Fibroblast of pulmonary artery (primary cell): ENCODE measurements around the gene FOXB2.
"Not testable (repeated sequence)": the region's sequence is repeated elsewhere in the genome, so short reads cannot be mapped to it uniquely, and the experiment has no call there.

Experiments used
- DNase-seq: peaks from one replicate; pipeline ENCODE4 v3.0.0-alpha.2; 2010; ENCODE audit warnings: low read depth
- H3K4me3 ChIP-seq: replicated peaks from 2 replicates; pipeline ENCODE4 v1.5.1; 2011; ENCODE audit warnings: low read depth, mild to moderate bottlenecking, control low read depth, low read length, moderate library complexity
- TF ChIP-seq, protein P1 (sequence below): IDR thresholded peaks from 2 replicates; pipeline ENCODE4 v1.5.1; 2011; ENCODE audit warnings: mild to moderate bottlenecking, control low read depth, low read length, inconsistent platforms; ENCODE audit errors: missing control alignments

The FOXB2 gene

DNA sequence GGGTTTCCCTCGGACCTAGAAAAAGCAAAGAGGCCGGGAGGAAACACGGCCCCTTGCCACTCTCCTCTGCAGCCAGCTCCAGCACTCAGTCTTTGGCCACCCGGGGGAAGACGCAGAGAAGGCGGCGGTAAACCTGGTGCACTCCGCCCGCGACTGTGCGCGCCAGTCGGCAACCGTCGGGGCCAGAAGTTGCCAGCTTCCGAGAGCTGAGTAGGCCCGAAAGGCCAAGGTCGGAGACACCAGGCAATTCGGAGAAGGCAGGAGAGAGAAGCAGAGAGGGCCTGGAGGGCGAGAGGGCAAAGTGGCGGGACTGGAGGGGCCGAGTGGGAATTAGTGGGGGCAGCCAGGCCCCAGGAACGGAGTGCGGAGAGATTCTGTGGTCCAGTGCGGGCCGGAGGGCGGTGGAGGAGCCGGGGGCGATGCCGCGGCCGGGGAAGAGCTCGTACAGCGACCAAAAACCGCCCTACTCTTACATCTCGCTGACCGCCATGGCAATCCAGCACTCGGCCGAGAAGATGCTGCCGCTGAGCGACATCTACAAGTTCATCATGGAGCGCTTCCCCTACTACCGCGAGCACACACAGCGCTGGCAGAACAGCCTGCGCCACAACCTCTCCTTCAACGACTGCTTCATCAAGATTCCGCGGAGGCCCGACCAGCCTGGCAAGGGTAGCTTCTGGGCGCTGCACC is at the start of gene FOXB2:
FOXB2 (plus strand) TSS at position 420 of the 690 bp plus-strand sequence; CDS start at position 420, 0 bp downstream.
- H3K4me3 ChIP-seq = no peak within 1 kb of the TSS

DNA sequence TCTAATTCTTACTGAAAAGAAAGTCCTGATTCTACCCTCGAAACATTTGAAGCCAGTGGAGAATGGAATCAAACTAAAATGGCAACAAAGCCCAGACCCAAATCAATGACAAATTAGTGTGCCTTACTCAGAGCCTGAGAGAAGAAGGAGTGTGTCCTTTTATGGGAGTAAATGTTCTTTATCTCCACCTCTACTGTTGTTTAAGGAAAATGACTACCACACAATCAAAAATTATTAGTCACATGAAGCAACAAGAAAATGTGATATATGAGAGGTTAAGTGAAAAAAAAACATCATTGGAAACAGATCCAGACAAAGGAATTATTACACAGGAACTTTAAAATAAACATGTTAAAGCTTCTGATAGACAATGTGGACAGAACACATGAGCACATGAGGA is 49.7 kb upstream of the FOXB2 start:
- TF ChIP-seq, protein P1, sequence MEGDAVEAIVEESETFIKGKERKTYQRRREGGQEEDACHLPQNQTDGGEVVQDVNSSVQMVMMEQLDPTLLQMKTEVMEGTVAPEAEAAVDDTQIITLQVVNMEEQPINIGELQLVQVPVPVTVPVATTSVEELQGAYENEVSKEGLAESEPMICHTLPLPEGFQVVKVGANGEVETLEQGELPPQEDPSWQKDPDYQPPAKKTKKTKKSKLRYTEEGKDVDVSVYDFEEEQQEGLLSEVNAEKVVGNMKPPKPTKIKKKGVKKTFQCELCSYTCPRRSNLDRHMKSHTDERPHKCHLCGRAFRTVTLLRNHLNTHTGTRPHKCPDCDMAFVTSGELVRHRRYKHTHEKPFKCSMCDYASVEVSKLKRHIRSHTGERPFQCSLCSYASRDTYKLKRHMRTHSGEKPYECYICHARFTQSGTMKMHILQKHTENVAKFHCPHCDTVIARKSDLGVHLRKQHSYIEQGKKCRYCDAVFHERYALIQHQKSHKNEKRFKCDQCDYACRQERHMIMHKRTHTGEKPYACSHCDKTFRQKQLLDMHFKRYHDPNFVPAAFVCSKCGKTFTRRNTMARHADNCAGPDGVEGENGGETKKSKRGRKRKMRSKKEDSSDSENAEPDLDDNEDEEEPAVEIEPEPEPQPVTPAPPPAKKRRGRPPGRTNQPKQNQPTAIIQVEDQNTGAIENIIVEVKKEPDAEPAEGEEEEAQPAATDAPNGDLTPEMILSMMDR = no peak
- H3K4me3 ChIP-seq = no peak overlapping the region
- no peak for DNase-seq

More for the DNA sequence above, at the start of gene FOXB2:
- no peak for DNase-seq
- TF ChIP-seq, protein P1 = no peak

DNA sequence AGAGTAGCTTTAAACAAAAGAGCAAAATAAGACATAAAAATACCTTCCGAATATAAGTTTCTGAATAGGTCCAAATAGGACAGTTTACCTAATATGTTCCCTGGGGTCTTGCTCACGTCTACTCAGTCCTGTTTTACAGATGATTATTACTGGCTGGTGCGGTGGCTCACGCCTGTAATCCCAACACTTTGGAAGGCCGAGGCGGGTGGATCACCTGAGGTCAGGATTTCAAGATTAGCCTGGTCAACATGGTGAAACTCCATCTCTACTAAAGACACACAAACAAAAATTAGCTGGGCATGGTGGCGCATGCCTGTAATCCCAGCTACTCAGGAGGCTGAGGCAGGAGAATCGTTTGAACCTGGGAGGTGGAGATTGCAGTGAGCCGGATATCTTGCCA is 40.6 kb upstream of the FOXB2 start:
- DNase-seq, H3K4me3 ChIP-seq: not testable (repeated sequence)

DNA sequence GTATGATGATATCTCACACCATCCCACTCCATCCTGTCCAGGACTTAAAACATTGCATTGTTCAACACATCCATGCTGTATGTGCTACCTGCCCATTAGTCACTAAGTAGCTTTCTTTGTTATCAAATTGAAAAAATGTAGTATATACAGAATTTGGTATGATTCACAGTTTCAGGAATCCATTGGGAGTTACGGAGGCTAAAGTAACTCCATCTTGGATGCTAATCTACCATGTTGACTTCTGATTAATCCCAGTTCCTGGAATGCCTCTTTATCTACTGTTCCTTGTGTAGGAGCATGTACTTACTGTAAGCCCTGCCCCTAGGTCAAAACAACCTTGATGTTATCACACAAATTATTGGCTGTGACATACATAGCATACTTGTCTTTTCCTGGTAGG is 38.9 kb upstream of the FOXB2 start:
- TF ChIP-seq, protein P1 = no peak
- peak; percentile 28 for DNase-seq
- no peak overlapping the region for H3K4me3 ChIP-seq

DNA sequence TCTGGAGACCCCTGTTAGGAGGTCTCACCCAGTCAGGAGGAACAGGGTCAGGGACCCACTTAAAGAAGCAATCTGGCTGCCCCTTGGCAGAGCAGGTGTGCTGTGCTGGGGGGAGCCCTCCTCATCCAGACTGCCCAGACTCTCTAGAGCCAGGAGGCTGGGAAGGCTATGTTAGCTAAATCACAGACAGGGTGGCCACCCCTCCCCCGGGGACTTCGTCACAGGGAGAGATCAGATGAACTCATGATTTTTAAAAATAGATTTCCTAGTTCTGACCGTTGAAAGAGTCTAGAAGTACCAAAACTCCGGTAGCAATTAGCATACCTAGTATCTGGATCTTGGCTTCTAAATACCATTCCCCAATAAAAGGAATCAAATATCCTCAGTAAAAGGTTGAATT is 35.0 kb upstream of the FOXB2 start:
- DNase-seq = no peak
- H3K4me3 ChIP-seq = no peak overlapping the region
- TF ChIP-seq, protein P1 = no peak

DNA sequence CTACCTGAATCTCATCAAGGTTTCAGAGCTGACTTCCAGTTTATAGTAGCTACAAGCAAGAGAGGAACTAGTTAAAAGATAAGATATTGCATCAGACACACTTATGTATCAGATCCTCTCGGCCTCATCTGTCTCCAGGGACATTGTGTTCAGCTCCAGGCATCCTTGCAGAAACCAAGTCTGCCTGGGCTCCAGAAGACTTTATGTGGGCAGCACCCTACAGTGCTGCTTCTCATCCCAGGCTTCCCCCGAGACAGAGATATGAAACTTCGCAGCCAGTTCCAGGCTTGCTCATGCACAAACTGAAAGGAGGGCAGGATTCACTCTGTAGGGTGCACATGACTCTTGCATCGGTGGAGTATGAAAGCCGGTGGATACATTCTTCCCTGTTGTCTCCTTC is 33.9 kb upstream of the FOXB2 start:
- TF ChIP-seq, protein P1 = no peak
- no peak for DNase-seq
- H3K4me3 ChIP-seq = no peak overlapping the region

DNA sequence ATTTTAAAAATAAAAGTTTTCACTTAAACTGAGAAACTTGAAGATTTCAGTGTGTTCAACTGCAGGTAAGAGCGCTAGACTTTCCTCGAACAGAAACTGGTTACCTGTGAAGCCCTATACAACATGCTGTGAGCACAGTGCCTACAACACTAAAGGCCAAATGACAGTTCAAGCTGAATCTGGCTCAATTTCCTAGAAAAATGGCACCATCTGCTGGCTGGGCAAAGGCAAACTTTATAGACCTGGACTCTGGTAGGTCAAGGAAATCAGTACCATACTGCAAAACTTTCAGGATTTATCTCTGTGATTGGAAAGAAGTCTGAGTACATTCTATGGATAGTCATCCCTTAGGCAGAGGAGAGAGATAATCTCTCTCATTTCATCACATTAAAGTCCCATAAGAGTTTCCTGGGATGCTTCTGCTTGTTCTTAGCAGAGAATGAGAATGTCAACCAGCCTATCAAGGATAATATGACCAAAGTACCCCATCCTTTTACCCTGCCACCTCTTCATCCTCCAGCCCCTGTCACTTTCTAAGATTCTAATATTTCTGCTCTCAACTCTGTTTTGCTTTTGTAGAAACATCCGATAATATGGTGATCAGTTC is 31.8 kb upstream of the FOXB2 start:
- DNase-seq = peak; percentile 68
- TF ChIP-seq, protein P1 = peak; percentile 67
- no peak overlapping the region for H3K4me3 ChIP-seq
